ENCODE measurements around the gene GNB1L. TPM values are rescaled to one million over a fixed set of nuclear protein-coding genes. Genes with fewer than 3 reads are reported as not detected.

The GNB1L gene
- total RNA-seq, 2 donors from 2014 or later, result 2.6 to 4.7 TPM

- H3K9me3 ChIP-seq, result no peaks in the 10 kb centered on the region
- DNase-seq (ENCODE audit: low spot score), result no peak
- H3K4me3 ChIP-seq, result peak overlapping the region in 1 of 2 donors; percentile 32
- H3K4me1 ChIP-seq, result peaks cover 0 to 40% of the 10 kb centered on the region in 2 donors
- peaks cover 26 to 47% of the 10 kb centered on the region in 2 donors for H3K27me3 ChIP-seq
- H3K36me3 ChIP-seq, result no peaks in the 10 kb centered on the region
- TF ChIP-seq CTCF (IDR thresholded peaks at IDR 0.05), result no peak
- H3K27ac ChIP-seq, result no peak overlapping the region
Observed at GRCh38 chr22:19757140-19757984, 97.3 kb downstream of the GNB1L start.

DNA sequence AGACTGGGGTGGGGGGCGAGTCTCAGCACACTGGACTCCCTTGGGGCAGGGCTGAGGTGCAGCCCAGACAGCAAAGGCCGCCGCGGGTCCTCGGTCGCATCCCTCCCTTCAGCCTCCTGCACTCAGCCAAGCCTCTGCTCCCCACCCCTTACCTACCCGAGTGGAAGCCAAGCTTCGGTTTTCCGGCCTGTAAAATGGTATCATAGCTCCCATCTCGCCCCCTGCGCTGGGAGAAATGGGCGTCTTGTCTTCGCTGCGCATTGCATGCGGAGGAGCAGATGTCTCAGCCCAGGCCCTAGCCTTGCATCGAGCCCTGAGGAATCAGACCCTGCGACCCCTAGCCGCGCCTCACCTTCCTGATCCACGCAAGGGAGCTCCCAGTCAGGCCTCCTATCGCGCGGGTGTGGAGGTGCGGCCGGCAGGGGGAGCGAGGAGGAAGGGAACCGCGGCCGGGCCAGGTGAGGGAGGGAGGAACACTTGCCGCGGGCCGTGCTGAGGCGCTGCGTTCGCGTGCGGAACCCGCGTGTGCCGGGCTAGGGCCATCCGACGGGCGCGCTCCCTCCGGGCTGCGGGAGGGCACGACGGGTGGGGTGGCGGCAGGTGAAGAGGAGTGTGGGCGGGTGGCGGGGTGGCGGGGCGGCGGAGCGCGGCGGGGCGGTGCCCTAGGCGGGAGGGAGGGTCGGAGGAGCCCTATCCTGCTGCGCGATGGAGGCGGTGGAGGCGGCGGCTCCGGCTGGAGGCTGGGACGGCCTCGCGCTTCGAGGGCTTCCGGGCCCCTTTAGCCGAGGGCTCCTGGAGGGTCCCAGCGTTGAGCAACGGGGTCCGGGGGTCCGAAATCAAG is 98.2 kb downstream of the GNB1L start:
- no peak overlapping the region for H3K27ac ChIP-seq
- H3K36me3 ChIP-seq, result no peaks in the 10 kb centered on the region
- DNase-seq (ENCODE audit: low spot score), result no peak
- peak in 1 of 2 donors; percentile 54 for TF ChIP-seq CTCF (IDR thresholded peaks at IDR 0.05)
- peaks cover 26 to 39% of the 10 kb centered on the region in 2 donors for H3K27me3 ChIP-seq
- H3K9me3 ChIP-seq, result no peaks in the 10 kb centered on the region
- peaks cover 0 to 40% of the 10 kb centered on the region in 2 donors for H3K4me1 ChIP-seq
- H3K4me3 ChIP-seq, result peak overlapping the region in 1 of 2 donors; percentile 32

DNA sequence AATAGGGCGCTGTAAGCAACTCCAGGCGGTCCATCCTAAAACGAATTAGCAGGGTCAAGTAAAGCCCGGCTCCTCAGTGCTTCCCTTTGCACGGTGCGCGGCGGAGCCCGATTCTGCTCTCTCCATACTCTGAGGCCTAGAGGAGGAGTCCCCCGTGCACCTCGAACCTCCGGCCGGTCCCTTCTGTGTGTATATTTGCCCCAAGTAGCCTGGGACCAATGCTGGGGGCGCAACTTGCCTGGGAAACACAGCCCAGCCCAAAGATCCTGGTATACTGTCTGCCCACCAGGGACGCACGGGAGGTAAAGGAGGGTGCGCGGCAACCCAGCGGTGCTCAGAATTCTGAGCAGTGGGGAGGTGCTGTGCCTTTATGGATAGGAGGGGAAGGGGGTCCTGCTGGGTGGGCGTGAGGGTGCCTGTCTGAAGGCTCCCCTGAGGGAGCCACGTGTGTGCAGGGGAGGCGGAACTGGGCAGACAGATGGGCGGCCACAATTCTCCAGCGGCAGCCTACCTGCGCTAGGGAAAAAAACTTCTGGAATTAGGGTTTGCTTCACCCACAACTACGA is 98.9 kb downstream of the GNB1L start:
- Histone ChIP-seq H3K27ac (no peak overlapping the region), H3K27me3 (peaks cover 26 to 39% of the 10 kb centered on the region in 2 donors), H3K36me3 (no peaks in the 10 kb centered on the region), H3K4me3 (no peak overlapping the region), H3K9me3 (no peaks in the 10 kb centered on the region), H3K4me1 (peaks cover 0 to 37% of the 10 kb centered on the region in 2 donors)
- TF ChIP-seq CTCF (IDR thresholded peaks at IDR 0.05), result no peak
- no peak for DNase-seq (ENCODE audit: low spot score)

DNA sequence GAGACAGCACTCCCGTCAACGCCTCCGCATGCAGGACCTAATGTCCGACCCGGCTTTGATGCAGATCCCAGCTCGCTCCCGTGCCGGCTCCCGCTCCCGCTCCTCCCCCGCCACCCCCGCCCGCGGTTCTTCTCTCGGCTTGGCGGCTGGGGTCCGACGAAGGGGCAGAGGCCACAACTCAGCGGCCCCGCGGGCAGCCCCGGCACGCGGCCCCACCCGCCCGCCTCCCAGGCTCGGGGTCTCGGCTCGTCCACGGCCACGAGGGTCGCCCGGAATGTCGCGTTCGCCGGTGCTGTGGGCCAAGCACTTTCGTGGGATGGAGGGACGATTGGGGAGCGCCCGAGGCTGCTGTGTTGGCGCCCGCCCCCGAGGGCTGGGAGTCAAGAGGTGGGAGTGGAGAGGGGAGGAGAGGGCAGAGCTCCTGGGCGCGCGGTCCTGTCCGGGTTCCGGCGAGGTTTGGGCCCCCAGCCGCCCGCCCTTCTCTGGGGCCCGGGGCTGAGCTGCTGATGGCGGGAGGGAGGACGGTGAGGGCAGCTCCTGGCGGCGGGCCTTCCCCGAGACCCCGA is 99.4 kb downstream of the GNB1L start:
- no peak for TF ChIP-seq CTCF (IDR thresholded peaks at IDR 0.05)
- Histone ChIP-seq H3K36me3 (no peaks in the 10 kb centered on the region), H3K9me3 (no peaks in the 10 kb centered on the region), H3K27me3 (peaks cover 26 to 39% of the 10 kb centered on the region in 2 donors), H3K4me1 (peaks cover 0 to 37% of the 10 kb centered on the region in 2 donors), H3K27ac (no peak overlapping the region), H3K4me3 (peak overlapping the region in 1 of 2 donors; percentile 9)
- no peak for DNase-seq (ENCODE audit: low spot score)

GRCh38 chr22:19754701-19755144 is 100.0 kb downstream of the GNB1L start:
- H3K4me1 ChIP-seq, result peaks cover 0 to 36% of the 10 kb centered on the region in 2 donors
- H3K27ac ChIP-seq, result no peak overlapping the region
- DNase-seq (ENCODE audit: low spot score), result no peak
- TF ChIP-seq CTCF (IDR thresholded peaks at IDR 0.05), result no peak
- H3K4me3 ChIP-seq, result peak overlapping the region in 1 of 2 donors; percentile 9
- no peaks in the 10 kb centered on the region for H3K36me3 ChIP-seq
- peaks cover 22 to 37% of the 10 kb centered on the region in 2 donors for H3K27me3 ChIP-seq
- H3K9me3 ChIP-seq, result no peaks in the 10 kb centered on the region

Measured in right atrium auricular region (tissue), 2 donors.